HepG2 (cell line): ENCODE measurements around the gene C10orf143. TPM values are rescaled to one million over a fixed set of nuclear protein-coding genes. Genes with fewer than 3 reads are reported as not detected.

Experiments
- AKNA ChIP-seq: sonication (generic); formaldehyde crosslinking; IDR thresholded peaks from 2 replicates; pipeline ENCODE4 v1.4.0; 2020; ENCODE audit warnings: missing genetic modification reagents, borderline replicate concordance
- ELF4 ChIP-seq: sonication (generic); formaldehyde crosslinking; IDR thresholded peaks from 2 replicates; pipeline ENCODE4 v1.5.0; 2020; ENCODE audit warnings: missing genetic modification reagents, mild to moderate bottlenecking, moderate library complexity, borderline replicate concordance
- EP300 ChIP-seq, 3 experiments: sonication (generic) in 1 of 3; formaldehyde crosslinking in 1 of 3; IDR thresholded peaks; 2 replicates each; pipeline versions ENCODE4 v1.5.1 to v1.6.1; 2011 to 2020; ENCODE audit warnings: low read depth in 2 of 3, low read length in 2 of 3, borderline replicate concordance in 1 of 3, improper control_type of control experiment in 1 of 3, mild to moderate bottlenecking in 1 of 3, missing genetic modification reagents in 1 of 3, moderate library complexity in 1 of 3
- FOXA3 ChIP-seq: IDR thresholded peaks from 2 replicates; pipeline ENCODE4 v1.6.1; 2016; ENCODE audit warnings: missing genetic modification reagents, missing compliant biosample characterization
- HOXA5 ChIP-seq: sonication (generic); formaldehyde crosslinking; IDR thresholded peaks from 2 replicates; pipeline ENCODE4 v1.4.0; 2020; ENCODE audit warnings: missing genetic modification reagents
- KDM5B ChIP-seq: sonication (generic); formaldehyde crosslinking; IDR thresholded peaks from 2 replicates; pipeline ENCODE4 v1.4.0; 2020; ENCODE audit warnings: missing genetic modification reagents, mild to moderate bottlenecking, borderline replicate concordance
- MEF2D ChIP-seq: sonication (generic); formaldehyde crosslinking; IDR thresholded peaks from 2 replicates; pipeline ENCODE4 v1.5.1; 2020; ENCODE audit warnings: mild to moderate bottlenecking, missing genetic modification reagents
- MIER3 ChIP-seq: IDR thresholded peaks from 2 replicates; pipeline ENCODE4 v1.6.1; 2016; ENCODE audit warnings: missing compliant biosample characterization, borderline replicate concordance
- MZF1 ChIP-seq: sonication (generic); formaldehyde crosslinking; IDR thresholded peaks from 2 replicates; pipeline ENCODE4 v1.8.1; 2023; ENCODE audit warnings: mild to moderate bottlenecking, missing genetic modification reagents, borderline replicate concordance
- PHF21A ChIP-seq: sonication (generic); formaldehyde crosslinking; IDR thresholded peaks from 2 replicates; pipeline ENCODE4 v1.5.0; 2020; ENCODE audit warnings: mild to moderate bottlenecking, missing genetic modification reagents
- SUZ12 ChIP-seq: fragments of 150-350 bp; IDR thresholded peaks from 2 replicates; pipeline ENCODE4 v1.6.1; 2014; ENCODE audit warnings: low read depth, low read length
- TCF12 ChIP-seq, 2 experiments: fragments of 450-650 bp in 1 of 2; sonication (generic) in 1 of 2; formaldehyde crosslinking in 1 of 2; IDR thresholded peaks; 2 replicates each; pipeline versions ENCODE4 v1.6.1 to v1.8.0; 2017 to 2022; ENCODE audit warnings: antibody characterized with exemption in 1 of 2, mild to moderate bottlenecking in 1 of 2, missing genetic modification reagents in 1 of 2, moderate library complexity in 1 of 2
- TEF ChIP-seq: sonication (generic); formaldehyde crosslinking; IDR thresholded peaks from 2 replicates; pipeline ENCODE4 v1.5.0; 2020; ENCODE audit warnings: missing genetic modification reagents
- ZNF10 ChIP-seq: sonication (generic); formaldehyde crosslinking; IDR thresholded peaks from 2 replicates; pipeline ENCODE4 v1.4.0; 2020; ENCODE audit warnings: mild to moderate bottlenecking, low read depth, missing genetic modification reagents, borderline replicate concordance
- ZNF224 ChIP-seq: sonication (generic); formaldehyde crosslinking; IDR thresholded peaks from 2 replicates; pipeline ENCODE4 v1.5.0; 2020; ENCODE audit warnings: mild to moderate bottlenecking, missing genetic modification reagents
- ZNF234 ChIP-seq: sonication (generic); formaldehyde crosslinking; conservative IDR thresholded peaks from 2 replicates; pipeline ENCODE4 v1.5.1; 2020; ENCODE audit warnings: mild to moderate bottlenecking, missing genetic modification reagents
- ZNF414 ChIP-seq: sonication (generic); formaldehyde crosslinking; IDR thresholded peaks from 2 replicates; pipeline ENCODE4 v1.5.0; 2020; ENCODE audit warnings: missing genetic modification reagents
- ZNF569 ChIP-seq: sonication (generic); formaldehyde crosslinking; IDR thresholded peaks from 2 replicates; pipeline ENCODE4 v1.5.0; 2020; ENCODE audit warnings: mild to moderate bottlenecking, missing genetic modification reagents, moderate library complexity, borderline replicate concordance
- ZNF589 ChIP-seq: sonication (generic); formaldehyde crosslinking; conservative IDR thresholded peaks from 2 replicates; pipeline ENCODE4 v1.8.0; 2022; ENCODE audit warnings: mild to moderate bottlenecking, moderate library complexity, missing genetic modification reagents
- ZNF644 ChIP-seq: IDR thresholded peaks from 2 replicates; pipeline ENCODE4 v1.6.1; 2016; ENCODE audit warnings: low read depth
- ZNF75D ChIP-seq: sonication (generic); formaldehyde crosslinking; IDR thresholded peaks from 2 replicates; pipeline ENCODE4 v1.8.1; 2023; ENCODE audit warnings: missing genetic modification reagents, mild to moderate bottlenecking, borderline replicate concordance
- ZSCAN30 ChIP-seq: sonication (generic); formaldehyde crosslinking; IDR thresholded peaks from 2 replicates; pipeline ENCODE4 v1.5.0; 2020; ENCODE audit warnings: mild to moderate bottlenecking, missing genetic modification reagents
- polyA plus RNA-seq, 8 experiments: library from polyadenylated mRNA; depleted of rRNA in 3 of 8; stranded (reverse) in 7 of 8; unstranded in 1 of 8; fragments of >200 nt; fragmentation: Illumina TruSeq in 4 of 8; extraction: Trizol in 4 of 8; gene quantifications; 2 replicates each; pipeline versions ENCODE4 v1.2.1 to v1.2.3, GENCODE V29; 2011 to 2016; ENCODE audit warnings: low read depth in 4 of 8, missing spikeins in 1 of 8, mixed read lengths in 1 of 8; ENCODE audit not compliant: insufficient read depth in 1 of 8
- total RNA-seq, 5 experiments: library from RNA; depleted of rRNA; stranded (reverse); fragments of >200 nt; fragmentation: Illumina TruSeq; extraction: Trizol; gene quantifications; 2 replicates each; pipeline ENCODE4 v1.2.3, GENCODE V29; 2016; ENCODE audit warnings: low read depth in 1 of 5

Gene C10orf143
- total and polyA plus RNA-seq, 2 of the 13 experiments (the other 11 are each of a cell fraction or from before 2014, with no cell fraction given), result 0.21 to 0.91 TPM

GRCh38 chr10:130110246-130111112 lies at the start of gene C10orf143 (continued):
- 0 out of 2 replicates have a peak, but pooled peaks have one; percentile 41 for TF ChIP-seq ZNF75D (CRISPR knock-in tag)
- TF ChIP-seq ZNF569 (CRISPR knock-in tag), result peak; percentile 82; the same call in 1 of the 2 replicates
- peak; percentile 37; the same call in 1 of the 2 replicates for TF ChIP-seq MZF1 (CRISPR knock-in tag)
- peak; percentile 24; the same call in 1 of the 2 replicates for TF ChIP-seq ELF4 (CRISPR knock-in tag)
- no peak for TF ChIP-seq ZNF644 (CRISPR knock-in tag)
- no peak for TF ChIP-seq MEF2D
- no peak for TF ChIP-seq AKNA (CRISPR knock-in tag)
- TF ChIP-seq FOXA3 (CRISPR knock-in tag), result no peak
- TF ChIP-seq KDM5B (CRISPR knock-in tag), result peak; percentile 86
- no peak for TF ChIP-seq ZNF10 (CRISPR knock-in tag)
- TF ChIP-seq TCF12 (IDR thresholded peaks at IDR 0.05), result no peak
- TF ChIP-seq TCF12 (CRISPR knock-in tag; IDR thresholded peaks at IDR 0.05), result no peak; the same call in none of the 2 replicates
- no peak for TF ChIP-seq TEF (CRISPR knock-in tag)
- TF ChIP-seq SUZ12, result no peak
- TF ChIP-seq MIER3 (CRISPR knock-in tag), result peak; percentile 49; the same call in 1 of the 2 replicates
- TF ChIP-seq HOXA5 (CRISPR knock-in tag), result no peak
- no peak; the same call in 1 of the 2 replicates for TF ChIP-seq ZNF414 (CRISPR knock-in tag)
- no peak; the same call in 1 of the 2 replicates for TF ChIP-seq ZNF234 (CRISPR knock-in tag)
- 0 out of 2 replicates have a peak, but pooled peaks have one; percentile 76 for TF ChIP-seq ZSCAN30 (CRISPR knock-in tag)
- 0 out of 2 replicates have a peak, but pooled peaks have one; percentile 59 for TF ChIP-seq ZNF589 (CRISPR knock-in tag)
- no peak for TF ChIP-seq PHF21A (CRISPR knock-in tag)
- TF ChIP-seq ZNF224 (CRISPR knock-in tag), result no peak
- TF ChIP-seq EP300 (IDR thresholded peaks at IDR 0.05; ENCODE audit: low read depth in 2 of 2, low read length in 2 of 2), result no peak
- no peak for TF ChIP-seq EP300 (CRISPR knock-in tag; IDR thresholded peaks at IDR 0.05; ENCODE audit: borderline replicate concordance)
